Measurements from ENCODE around the gene CAMTA1. TPM values are rescaled to one million over a fixed set of nuclear protein-coding genes. Genes with fewer than 3 reads are reported as not detected.

Gene CAMTA1
- total RNA-seq, 1 donor from 2014 or later, result 77.6 TPM

GRCh38 chr1:7487766-7488474, 702.7 kb downstream of the CAMTA1 start:
- H3K4me3 Mint-ChIP-seq (ENCODE audit: unreplicated experiment), result no peak overlapping the region
- DNase-seq (ENCODE audit: low read depth) (no peak), FAIRE-seq (no peak)
- peaks cover 3% of the 10 kb centered on the region for H3K9me3 Mint-ChIP-seq (ENCODE audit: unreplicated experiment)
- Histone ChIP-seq H3K9ac (ENCODE audit: low read length) (no peak overlapping the region), H3K36me3 (ENCODE audit: insufficient read depth, low read length) (no peaks in the 10 kb centered on the region), H3K27me3 (ENCODE audit: insufficient read depth, low read length) (no peaks in the 10 kb centered on the region), H3K4me3 (ENCODE audit: insufficient read depth, low read depth, low read length) (no peak overlapping the region), H3K27ac (ENCODE audit: low read depth, low read length) (no peak overlapping the region), H3K9me3 (ENCODE audit: insufficient read depth, low read depth, low read length) (no peaks in the 10 kb centered on the region), H3K4me1 (ENCODE audit: insufficient read depth, low read length) (peaks cover 12% of the 10 kb centered on the region), H4K20me1 (ENCODE audit: insufficient read depth, low read length) (no peaks in the 10 kb centered on the region), H3K4me2 (ENCODE audit: low read length) (no peak overlapping the region), H3K79me2 (ENCODE audit: insufficient read depth, low read length) (no peaks in the 10 kb centered on the region), H2AFZ (ENCODE audit: low read depth, low read length) (no peak overlapping the region)
- no peak overlapping the region for H3K27ac Mint-ChIP-seq (ENCODE audit: unreplicated experiment)
- H3K36me3 Mint-ChIP-seq (ENCODE audit: low read depth, unreplicated experiment), result no peaks in the 10 kb centered on the region
- H3K4me1 Mint-ChIP-seq (ENCODE audit: low read depth, unreplicated experiment), result peaks cover 5% of the 10 kb centered on the region
- TF ChIP-seq EZH2 (IDR thresholded peaks at IDR 0.05; ENCODE audit: insufficient read depth, low read length) (no peak), CTCF (IDR thresholded peaks at IDR 0.05; ENCODE audit: insufficient read depth, low read depth, low read length) (no peak)
- peaks cover 22% of the 10 kb centered on the region for H3K27me3 Mint-ChIP-seq (ENCODE audit: low read depth, unreplicated experiment)

DNA sequence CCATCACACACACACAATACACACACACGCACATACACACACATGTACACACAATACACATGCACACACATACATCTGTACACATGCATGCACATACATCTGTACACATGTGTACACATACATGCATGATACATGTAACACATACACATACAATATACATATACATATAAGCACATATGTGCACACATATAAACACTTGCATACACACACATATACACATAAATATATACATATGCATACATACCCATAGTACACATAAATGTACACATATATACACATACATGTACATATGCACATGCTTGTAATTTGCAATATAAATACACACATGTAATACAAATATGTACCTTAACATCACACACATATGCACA, 703.2 kb downstream of the CAMTA1 start:
- Histone ChIP-seq H3K27ac (ENCODE audit: low read depth, low read length) (no peak overlapping the region), H3K4me1 (ENCODE audit: insufficient read depth, low read length) (peaks cover 12% of the 10 kb centered on the region), H3K27me3 (ENCODE audit: insufficient read depth, low read length) (no peaks in the 10 kb centered on the region), H3K9me3 (ENCODE audit: insufficient read depth, low read depth, low read length) (no peaks in the 10 kb centered on the region), H4K20me1 (ENCODE audit: insufficient read depth, low read length) (no peaks in the 10 kb centered on the region), H3K79me2 (ENCODE audit: insufficient read depth, low read length) (no peaks in the 10 kb centered on the region), H3K36me3 (ENCODE audit: insufficient read depth, low read length) (no peaks in the 10 kb centered on the region), H2AFZ (ENCODE audit: low read depth, low read length) (no peak overlapping the region), H3K4me2 (ENCODE audit: low read length) (no peak overlapping the region), H3K4me3 (ENCODE audit: insufficient read depth, low read depth, low read length) (no peak overlapping the region), H3K9ac (ENCODE audit: low read length) (no peak overlapping the region)
- H3K4me1 Mint-ChIP-seq (ENCODE audit: low read depth, unreplicated experiment), result peaks cover 4% of the 10 kb centered on the region
- DNase-seq (ENCODE audit: low read depth), result no peak
- no peak for FAIRE-seq
- peaks cover 18% of the 10 kb centered on the region for H3K27me3 Mint-ChIP-seq (ENCODE audit: low read depth, unreplicated experiment)
- H3K36me3 Mint-ChIP-seq (ENCODE audit: low read depth, unreplicated experiment), result no peaks in the 10 kb centered on the region
- H3K27ac Mint-ChIP-seq (ENCODE audit: unreplicated experiment), result no peak overlapping the region
- TF ChIP-seq CTCF (IDR thresholded peaks at IDR 0.05; ENCODE audit: insufficient read depth, low read depth, low read length) (no peak), EZH2 (IDR thresholded peaks at IDR 0.05; ENCODE audit: insufficient read depth, low read length) (no peak)
- H3K4me3 Mint-ChIP-seq (ENCODE audit: unreplicated experiment), result no peak overlapping the region
- peaks cover 3% of the 10 kb centered on the region for H3K9me3 Mint-ChIP-seq (ENCODE audit: unreplicated experiment)

DNA sequence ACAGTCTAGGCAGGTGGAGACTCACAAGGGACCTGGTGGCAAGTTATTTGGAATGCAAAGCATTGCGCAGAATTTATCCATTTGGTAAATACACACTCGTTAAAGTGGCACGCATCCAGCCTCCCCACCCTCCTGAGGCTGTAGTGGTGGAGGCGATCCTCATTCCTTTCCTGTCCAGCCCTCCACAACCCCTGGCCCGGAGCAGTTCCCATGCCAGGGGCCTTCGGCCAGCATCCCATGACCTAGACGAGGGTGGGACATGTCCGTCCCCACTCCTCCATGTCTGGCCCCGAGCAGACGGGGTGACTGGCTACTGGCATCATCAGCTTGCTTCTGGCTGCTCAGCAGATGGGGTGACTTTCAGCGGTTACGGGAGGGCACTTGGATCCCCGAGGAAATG, 704.3 kb downstream of the CAMTA1 start:
- H3K9ac ChIP-seq (ENCODE audit: low read length), result no peak overlapping the region
- TF ChIP-seq EZH2 (IDR thresholded peaks at IDR 0.05; ENCODE audit: insufficient read depth, low read length), result no peak
- TF ChIP-seq CTCF (IDR thresholded peaks at IDR 0.05; ENCODE audit: insufficient read depth, low read depth, low read length), result no peak
- no peak overlapping the region for H3K4me2 ChIP-seq (ENCODE audit: low read length)
- H3K27me3 ChIP-seq (ENCODE audit: insufficient read depth, low read length), result no peaks in the 10 kb centered on the region
- H3K27me3 Mint-ChIP-seq (ENCODE audit: low read depth, unreplicated experiment), result peaks cover 18% of the 10 kb centered on the region
- H3K27ac Mint-ChIP-seq (ENCODE audit: unreplicated experiment), result no peak overlapping the region
- DNase-seq (ENCODE audit: low read depth) (no peak), FAIRE-seq (no peak)
- H3K4me1 ChIP-seq (ENCODE audit: insufficient read depth, low read length), result peaks cover 12% of the 10 kb centered on the region
- H3K9me3 ChIP-seq (ENCODE audit: insufficient read depth, low read depth, low read length), result no peaks in the 10 kb centered on the region
- H2AFZ ChIP-seq (ENCODE audit: low read depth, low read length), result no peak overlapping the region
- no peaks in the 10 kb centered on the region for H3K36me3 ChIP-seq (ENCODE audit: insufficient read depth, low read length)
- no peak overlapping the region for H3K27ac ChIP-seq (ENCODE audit: low read depth, low read length)
- no peaks in the 10 kb centered on the region for H3K79me2 ChIP-seq (ENCODE audit: insufficient read depth, low read length)
- H3K4me3 Mint-ChIP-seq (ENCODE audit: unreplicated experiment), result no peak overlapping the region
- H3K9me3 Mint-ChIP-seq (ENCODE audit: unreplicated experiment), result peaks cover 3% of the 10 kb centered on the region
- H4K20me1 ChIP-seq (ENCODE audit: insufficient read depth, low read length), result no peaks in the 10 kb centered on the region
- no peak overlapping the region for H3K4me3 ChIP-seq (ENCODE audit: insufficient read depth, low read depth, low read length)
- H3K36me3 Mint-ChIP-seq (ENCODE audit: low read depth, unreplicated experiment), result no peaks in the 10 kb centered on the region
- peaks cover 4% of the 10 kb centered on the region for H3K4me1 Mint-ChIP-seq (ENCODE audit: low read depth, unreplicated experiment)

Measured in astrocyte (in vitro differentiated cells and primary cell).